Chondrocyte (in vitro differentiated cells): ENCODE data around the gene CFAP97D2. TPM values are rescaled to one million over a fixed set of nuclear protein-coding genes. Genes with fewer than 3 reads are reported as not detected.
"Not testable (repeated sequence)": the region's sequence is repeated elsewhere in the genome, so short reads cannot be mapped to it uniquely, and the experiment has no call there.

ENCODE experiments used
- DNase-seq: peaks from one replicate; pipeline ENCODE4 v3.0.0; 2021; ENCODE audit warnings: mixed read lengths, low spot score
- H3K27ac Mint-ChIP-seq: one replicate; pipeline ENCODE4 v1.8.0; 2021; ENCODE audit warnings: mild to moderate bottlenecking, moderate library complexity, mixed read lengths; ENCODE audit not compliant: unreplicated experiment
- H3K27me3 Mint-ChIP-seq: 2 replicates; pipeline ENCODE4 v1.8.0; 2021; ENCODE audit warnings: low read depth, mixed read lengths
- H3K36me3 Mint-ChIP-seq: 2 replicates; pipeline ENCODE4 v1.8.0; 2021; ENCODE audit warnings: low read depth, mixed read lengths
- H3K4me1 Mint-ChIP-seq: 2 replicates; pipeline ENCODE4 v1.8.0; 2021; ENCODE audit warnings: low read depth, mild to moderate bottlenecking, mixed read lengths
- H3K4me3 Mint-ChIP-seq: one replicate; pipeline ENCODE4 v1.8.0; 2021; ENCODE audit warnings: mild to moderate bottlenecking, moderate library complexity, mixed read lengths; ENCODE audit not compliant: unreplicated experiment
- H3K9me3 Mint-ChIP-seq: 2 replicates; pipeline ENCODE4 v1.8.0; 2021; ENCODE audit warnings: low read depth, mixed read lengths
- total RNA-seq: library from RNA; stranded (reverse); gene quantifications from 3 replicates; pipeline ENCODE4 v1.2.1, GENCODE V29; 2021
- TF ChIP-seq, protein P1 (sequence below): fragments of 200-600 bp; sonication (generic); IDR thresholded peaks from 2 replicates; pipeline ENCODE4 v1.5.0; 2021; ENCODE audit warnings: antibody characterized with exemption, mild to moderate bottlenecking, moderate library complexity

The CFAP97D2 gene
- total RNA-seq, 1 donor from 2014 or later: not detected

GRCh38 chr13:114177245-114178010 lies 1.6 kb upstream of the CFAP97D2 start:
- TF ChIP-seq, protein P1, sequence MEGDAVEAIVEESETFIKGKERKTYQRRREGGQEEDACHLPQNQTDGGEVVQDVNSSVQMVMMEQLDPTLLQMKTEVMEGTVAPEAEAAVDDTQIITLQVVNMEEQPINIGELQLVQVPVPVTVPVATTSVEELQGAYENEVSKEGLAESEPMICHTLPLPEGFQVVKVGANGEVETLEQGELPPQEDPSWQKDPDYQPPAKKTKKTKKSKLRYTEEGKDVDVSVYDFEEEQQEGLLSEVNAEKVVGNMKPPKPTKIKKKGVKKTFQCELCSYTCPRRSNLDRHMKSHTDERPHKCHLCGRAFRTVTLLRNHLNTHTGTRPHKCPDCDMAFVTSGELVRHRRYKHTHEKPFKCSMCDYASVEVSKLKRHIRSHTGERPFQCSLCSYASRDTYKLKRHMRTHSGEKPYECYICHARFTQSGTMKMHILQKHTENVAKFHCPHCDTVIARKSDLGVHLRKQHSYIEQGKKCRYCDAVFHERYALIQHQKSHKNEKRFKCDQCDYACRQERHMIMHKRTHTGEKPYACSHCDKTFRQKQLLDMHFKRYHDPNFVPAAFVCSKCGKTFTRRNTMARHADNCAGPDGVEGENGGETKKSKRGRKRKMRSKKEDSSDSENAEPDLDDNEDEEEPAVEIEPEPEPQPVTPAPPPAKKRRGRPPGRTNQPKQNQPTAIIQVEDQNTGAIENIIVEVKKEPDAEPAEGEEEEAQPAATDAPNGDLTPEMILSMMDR: no peak
- no peak overlapping the region for H3K27ac Mint-ChIP-seq
- peaks cover 4% of the 10 kb centered on the region for H3K9me3 Mint-ChIP-seq
- H3K36me3 Mint-ChIP-seq: no peaks in the 10 kb centered on the region
- no peaks in the 10 kb centered on the region for H3K4me1 Mint-ChIP-seq
- no peak for DNase-seq
- H3K4me3 Mint-ChIP-seq: no peak overlapping the region
- peaks cover 15% of the 10 kb centered on the region for H3K27me3 Mint-ChIP-seq

- no peaks in the 10 kb centered on the region for H3K36me3 Mint-ChIP-seq
- no peak overlapping the region for H3K4me3 Mint-ChIP-seq
- peak overlapping the region; percentile 78 for H3K27ac Mint-ChIP-seq
- H3K27me3 Mint-ChIP-seq: peaks cover 2% of the 10 kb centered on the region
- H3K9me3 Mint-ChIP-seq: peaks cover 6% of the 10 kb centered on the region
- no peak for DNase-seq
- no peaks in the 10 kb centered on the region for H3K4me1 Mint-ChIP-seq
- TF ChIP-seq, protein P1: no peak
Observed at GRCh38 chr13:114185182-114185971, 6.3 kb downstream of the CFAP97D2 start.

GRCh38 chr13:114194853-114195252 lies 15.8 kb downstream of the CFAP97D2 start:
- no peak overlapping the region for H3K27ac Mint-ChIP-seq
- no peaks in the 10 kb centered on the region for H3K4me1 Mint-ChIP-seq
- no peak overlapping the region for H3K4me3 Mint-ChIP-seq
- DNase-seq: no peak
- TF ChIP-seq, protein P1: no peak
- peaks cover 11% of the 10 kb centered on the region for H3K9me3 Mint-ChIP-seq
- H3K36me3 Mint-ChIP-seq: no peaks in the 10 kb centered on the region
- peaks cover 10% of the 10 kb centered on the region for H3K27me3 Mint-ChIP-seq

DNA sequence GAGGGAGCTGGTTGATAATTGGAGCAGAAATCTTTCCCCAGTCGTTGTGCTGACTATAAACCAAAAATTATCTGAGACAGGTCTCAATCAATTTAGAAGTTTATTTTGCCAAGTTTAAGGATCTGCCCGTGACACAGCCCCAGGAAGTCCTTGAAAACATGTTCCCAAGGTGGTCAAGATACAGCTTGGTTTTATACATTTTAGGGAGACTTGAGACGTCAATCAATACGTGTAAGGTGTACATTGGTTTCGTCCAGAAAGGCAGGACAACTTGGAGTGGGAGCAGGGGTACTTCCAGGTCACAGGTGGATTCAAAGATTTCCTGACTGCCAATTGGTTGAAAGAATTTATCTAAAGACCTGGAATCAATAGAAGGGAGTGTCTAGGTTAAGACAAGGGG lies 17.6 kb downstream of the CFAP97D2 start:
- H3K4me1 Mint-ChIP-seq: no peaks in the 10 kb centered on the region
- DNase-seq: no peak
- no peak overlapping the region for H3K27ac Mint-ChIP-seq
- H3K27me3 Mint-ChIP-seq: peaks cover 5% of the 10 kb centered on the region
- no peak overlapping the region for H3K4me3 Mint-ChIP-seq
- TF ChIP-seq, protein P1: no peak
- no peaks in the 10 kb centered on the region for H3K36me3 Mint-ChIP-seq
- H3K9me3 Mint-ChIP-seq: peaks cover 5% of the 10 kb centered on the region

DNA sequence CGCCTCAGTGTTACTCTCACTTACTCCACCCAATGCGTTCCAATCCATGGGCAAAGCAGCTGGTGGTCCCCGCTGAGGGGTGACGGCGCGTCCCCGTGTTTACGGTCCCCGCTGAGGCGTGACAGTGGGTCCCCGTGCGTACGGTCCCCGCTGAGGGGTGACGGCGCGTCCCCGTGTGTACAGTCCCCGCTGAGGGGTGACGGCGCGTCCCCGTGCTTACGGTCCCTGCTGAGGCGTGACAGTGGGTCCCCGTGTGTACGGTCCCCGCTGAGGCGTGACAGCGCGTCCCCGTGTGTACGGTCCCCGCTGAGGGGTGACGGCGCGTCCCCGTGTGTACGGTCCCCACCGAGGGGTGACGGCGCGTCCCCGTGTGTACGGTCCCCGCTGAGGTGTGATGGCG lies 19.5 kb downstream of the CFAP97D2 start:
- H3K36me3 Mint-ChIP-seq: no peaks in the 10 kb centered on the region
- TF ChIP-seq, protein P1: no peak
- no peak for DNase-seq
- no peaks in the 10 kb centered on the region for H3K4me1 Mint-ChIP-seq
- H3K9me3 Mint-ChIP-seq: no peaks in the 10 kb centered on the region
- no peak overlapping the region for H3K27ac Mint-ChIP-seq
- no peak overlapping the region for H3K4me3 Mint-ChIP-seq
- H3K27me3 Mint-ChIP-seq: peaks cover 5% of the 10 kb centered on the region

DNA sequence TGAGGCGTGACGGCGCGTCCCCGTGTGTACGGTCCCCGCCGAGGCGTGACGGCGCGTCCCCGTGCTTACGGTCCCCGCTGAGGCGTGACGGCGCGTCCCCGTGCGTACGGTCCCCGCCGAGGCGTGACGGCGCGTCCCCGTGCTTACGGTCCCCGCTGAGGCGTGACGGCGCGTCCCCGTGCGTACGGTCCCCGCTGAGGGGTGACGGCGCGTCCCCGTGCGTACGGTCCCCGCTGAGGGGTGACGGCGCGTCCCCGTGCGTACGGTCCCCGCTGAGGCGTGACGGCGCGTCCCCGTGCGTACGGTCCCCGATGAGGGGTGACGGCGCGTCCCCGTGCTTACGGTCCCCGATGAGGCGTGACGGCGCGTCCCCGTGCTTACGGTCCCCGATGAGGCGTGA lies 20.5 kb downstream of the CFAP97D2 start:
- not testable (repeated sequence) for H3K27ac Mint-ChIP-seq, H3K27me3 Mint-ChIP-seq, H3K4me3 Mint-ChIP-seq, H3K4me1 Mint-ChIP-seq, H3K9me3 Mint-ChIP-seq, DNase-seq, H3K36me3 Mint-ChIP-seq
